BLaER1 (cell line): Measurements from ENCODE around the gene SPATC1L.
A peak's percentile ranks its signal among the peaks of the same experiment; 100 is the strongest.

Source experiments
- H3K27ac ChIP-seq: shearing (Covaris generic); formaldehyde crosslinking; 2 replicates; pipeline ENCODE4 v1.8.1; 2022
- H3K27me3 ChIP-seq: shearing (Covaris generic); formaldehyde crosslinking; 2 replicates; pipeline ENCODE4 v1.8.1; 2022
- H3K36me3 ChIP-seq: shearing (Covaris generic); formaldehyde crosslinking; 2 replicates; pipeline ENCODE4 v1.8.1; 2022
- H3K4me1 ChIP-seq: shearing (Covaris generic); formaldehyde crosslinking; 2 replicates; pipeline ENCODE4 v1.8.1; 2022
- H3K4me2 ChIP-seq: shearing (Covaris generic); formaldehyde crosslinking; 2 replicates; pipeline ENCODE4 v1.8.1; 2022
- H3K4me3 ChIP-seq: shearing (Covaris generic); formaldehyde crosslinking; 2 replicates; pipeline ENCODE4 v1.8.1; 2022
- H3K9ac ChIP-seq: shearing (Covaris generic); formaldehyde crosslinking; 2 replicates; pipeline ENCODE4 v1.8.1; 2022
- H3K9me3 ChIP-seq: shearing (Covaris generic); formaldehyde crosslinking; 2 replicates; pipeline ENCODE4 v1.8.1; 2022
- H4K20me1 ChIP-seq: shearing (Covaris generic); formaldehyde crosslinking; 2 replicates; pipeline ENCODE4 v1.8.1; 2022
- Cebpa-rat ChIP-seq: shearing (Covaris generic); IDR thresholded peaks from 2 replicates; pipeline ENCODE4 v1.8.1; 2022

Gene SPATC1L

GRCh38 chr21:46131838-46132651 lies 52.2 kb downstream of the SPATC1L start:
- Histone ChIP-seq H3K9me3 (no peaks in the 10 kb centered on the region), H4K20me1 (peaks cover 38% of the 10 kb centered on the region), H3K27me3 (0 out of 2 replicates have a peak, but pooled peaks cover 2% of the 10 kb centered on the region), H3K4me2 (no peak overlapping the region), H3K27ac (no peak overlapping the region), H3K9ac (no peak overlapping the region), H3K4me3 (no peak overlapping the region), H3K36me3 (no peaks in the 10 kb centered on the region), H3K4me1 (peaks cover 18% of the 10 kb centered on the region)
- TF ChIP-seq Cebpa-rat = no peak

GRCh38 chr21:46131588-46131837 lies 52.7 kb downstream of the SPATC1L start:
- no peak for TF ChIP-seq Cebpa-rat
- Histone ChIP-seq H3K9me3 (no peaks in the 10 kb centered on the region), H3K4me1 (peaks cover 23% of the 10 kb centered on the region), H3K4me2 (no peak overlapping the region), H3K36me3 (no peaks in the 10 kb centered on the region), H3K27ac (no peak overlapping the region), H3K4me3 (no peak overlapping the region), H3K9ac (no peak overlapping the region), H4K20me1 (peaks cover 43% of the 10 kb centered on the region), H3K27me3 (0 out of 2 replicates have a peak, but pooled peaks cover 2% of the 10 kb centered on the region)

GRCh38 chr21:46130831-46131587 lies 53.2 kb downstream of the SPATC1L start:
- H3K4me1 ChIP-seq = peaks cover 28% of the 10 kb centered on the region
- H3K27ac ChIP-seq = no peak overlapping the region
- TF ChIP-seq Cebpa-rat = no peak
- no peaks in the 10 kb centered on the region for H3K36me3 ChIP-seq
- H3K4me3 ChIP-seq = no peak overlapping the region
- 0 out of 2 replicates have a peak, but pooled peaks cover 2% of the 10 kb centered on the region for H3K27me3 ChIP-seq
- no peaks in the 10 kb centered on the region for H3K9me3 ChIP-seq
- H3K9ac ChIP-seq = no peak overlapping the region
- no peak overlapping the region for H3K4me2 ChIP-seq
- H4K20me1 ChIP-seq = peaks cover 48% of the 10 kb centered on the region

- no peak overlapping the region for H3K9ac ChIP-seq
- H4K20me1 ChIP-seq = peaks cover 49% of the 10 kb centered on the region
- no peaks in the 10 kb centered on the region for H3K9me3 ChIP-seq
- no peak overlapping the region for H3K4me3 ChIP-seq
- H3K4me2 ChIP-seq = no peak overlapping the region
- 0 out of 2 replicates have a peak, but pooled peaks cover 2% of the 10 kb centered on the region for H3K27me3 ChIP-seq
- no peaks in the 10 kb centered on the region for H3K36me3 ChIP-seq
- no peak overlapping the region for H3K27ac ChIP-seq
- H3K4me1 ChIP-seq = peaks cover 37% of the 10 kb centered on the region
- TF ChIP-seq Cebpa-rat = no peak
These were observed 54.2 kb downstream of the SPATC1L start for GRCh38 chr21:46129846-46130651.

- no peaks in the 10 kb centered on the region for H3K9me3 ChIP-seq
- H3K9ac ChIP-seq = no peak overlapping the region
- TF ChIP-seq Cebpa-rat = no peak
- H3K4me3 ChIP-seq = no peak overlapping the region
- no peak overlapping the region for H3K27ac ChIP-seq
- H4K20me1 ChIP-seq = peaks cover 49% of the 10 kb centered on the region
- no peak overlapping the region for H3K4me2 ChIP-seq
- peaks cover 46% of the 10 kb centered on the region for H3K4me1 ChIP-seq
- no peaks in the 10 kb centered on the region for H3K36me3 ChIP-seq
- 0 out of 2 replicates have a peak, but pooled peaks cover 2% of the 10 kb centered on the region for H3K27me3 ChIP-seq
These were observed 55.2 kb downstream of the SPATC1L start for GRCh38 chr21:46128933-46129571.

GRCh38 chr21:46128106-46128932 lies 55.9 kb downstream of the SPATC1L start:
- Histone ChIP-seq H3K4me2 (peak overlapping the region; percentile 77), H3K4me3 (no peak overlapping the region), H3K9ac (no peak overlapping the region), H3K27ac (no peak overlapping the region), H3K9me3 (no peaks in the 10 kb centered on the region), H4K20me1 (peaks cover 49% of the 10 kb centered on the region), H3K27me3 (0 out of 2 replicates have a peak, but pooled peaks cover 2% of the 10 kb centered on the region), H3K36me3 (no peaks in the 10 kb centered on the region), H3K4me1 (peaks cover 46% of the 10 kb centered on the region)
- TF ChIP-seq Cebpa-rat = no peak

GRCh38 chr21:46127239-46128105 lies 56.8 kb downstream of the SPATC1L start:
- Histone ChIP-seq H3K27me3 (0 out of 2 replicates have a peak, but pooled peaks cover 2% of the 10 kb centered on the region), H3K4me1 (peaks cover 46% of the 10 kb centered on the region), H3K4me2 (peak overlapping the region; percentile 77), H3K9me3 (no peaks in the 10 kb centered on the region), H3K4me3 (no peak overlapping the region), H3K36me3 (no peaks in the 10 kb centered on the region), H3K9ac (no peak overlapping the region), H4K20me1 (peaks cover 50% of the 10 kb centered on the region), H3K27ac (no peak overlapping the region)
- TF ChIP-seq Cebpa-rat = no peak
